Osteocyte (in vitro differentiated cells): ENCODE data around the gene STARD13. TPM values are rescaled to one million over a fixed set of nuclear protein-coding genes. Genes with fewer than 3 reads are reported as not detected.
A peak's percentile ranks its signal among the peaks of the same experiment; 100 is the strongest.

Experiments
- DNase-seq: peaks from one replicate; pipeline ENCODE4 v3.0.0; 2021; ENCODE audit warnings: mixed read lengths; ENCODE audit not compliant: unreplicated experiment; ENCODE audit errors: extremely low spot score
- H3K27ac Mint-ChIP-seq: one replicate; pipeline ENCODE4 v1.8.0; 2021; ENCODE audit warnings: mild to moderate bottlenecking, mixed read lengths; ENCODE audit not compliant: unreplicated experiment
- H3K27me3 Mint-ChIP-seq: one replicate; pipeline ENCODE4 v1.8.0; 2021; ENCODE audit warnings: mixed read lengths; ENCODE audit not compliant: unreplicated experiment
- H3K36me3 Mint-ChIP-seq: one replicate; pipeline ENCODE4 v1.8.0; 2021; ENCODE audit warnings: mixed read lengths; ENCODE audit not compliant: unreplicated experiment
- H3K4me1 Mint-ChIP-seq: one replicate; pipeline ENCODE4 v1.8.0; 2021; ENCODE audit warnings: mixed read lengths; ENCODE audit not compliant: unreplicated experiment
- H3K4me3 Mint-ChIP-seq: one replicate; pipeline ENCODE4 v1.8.0; 2021; ENCODE audit warnings: mild to moderate bottlenecking, moderate library complexity, mixed read lengths; ENCODE audit not compliant: unreplicated experiment
- H3K9me3 Mint-ChIP-seq: one replicate; pipeline ENCODE4 v1.8.0; 2021; ENCODE audit warnings: mixed read lengths; ENCODE audit not compliant: unreplicated experiment
- CTCF ChIP-seq: fragments of 200-600 bp; sonication (generic); IDR thresholded peaks from 2 replicates; pipeline ENCODE4 v1.5.0; 2021; ENCODE audit warnings: antibody characterized with exemption, mild to moderate bottlenecking, moderate library complexity
- total RNA-seq: library from RNA; stranded (reverse); gene quantifications from 2 replicates; pipeline ENCODE4 v1.2.1, GENCODE V29; 2021

The STARD13 gene
- total RNA-seq, 1 donor from 2014 or later = 72.0 TPM

DNA sequence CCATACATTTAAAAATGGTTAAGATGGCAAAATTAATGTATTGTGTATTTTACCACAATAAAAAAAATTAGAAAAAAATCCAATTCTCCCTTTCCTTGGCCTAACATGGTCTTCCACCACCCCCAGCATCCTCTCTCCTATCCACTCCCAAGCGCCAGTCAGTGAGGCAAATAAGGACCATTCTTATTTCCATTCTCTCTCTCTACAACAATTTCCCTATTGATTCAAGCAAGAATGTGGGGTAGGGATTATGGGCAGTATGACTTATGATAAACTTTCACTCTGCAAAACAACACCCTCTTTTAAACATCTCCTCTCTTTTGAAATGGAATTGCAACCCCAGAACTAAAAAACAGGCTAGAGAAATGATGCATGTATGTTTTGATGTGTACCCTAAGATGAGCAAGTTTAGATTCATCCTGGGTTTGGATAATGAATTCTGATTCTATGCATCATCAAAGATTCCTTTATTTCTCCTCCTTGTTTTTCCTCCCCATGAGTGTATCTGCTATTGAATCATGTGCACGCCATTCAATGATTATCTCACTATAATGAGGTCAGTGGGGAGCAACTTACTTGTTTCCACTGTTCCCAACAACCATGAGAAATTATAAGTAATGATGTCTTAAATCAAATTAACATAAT is 3.5 kb downstream of the STARD13 start:
- peaks cover 21% of the 10 kb centered on the region for H3K36me3 Mint-ChIP-seq
- no peak for DNase-seq
- no peaks in the 10 kb centered on the region for H3K27me3 Mint-ChIP-seq
- no peak for TF ChIP-seq CTCF
- H3K27ac Mint-ChIP-seq = peak overlapping the region; percentile 99
- peaks cover 73% of the 10 kb centered on the region for H3K4me1 Mint-ChIP-seq
- H3K9me3 Mint-ChIP-seq = no peaks in the 10 kb centered on the region
- H3K4me3 Mint-ChIP-seq = peak overlapping the region; percentile 65

DNA sequence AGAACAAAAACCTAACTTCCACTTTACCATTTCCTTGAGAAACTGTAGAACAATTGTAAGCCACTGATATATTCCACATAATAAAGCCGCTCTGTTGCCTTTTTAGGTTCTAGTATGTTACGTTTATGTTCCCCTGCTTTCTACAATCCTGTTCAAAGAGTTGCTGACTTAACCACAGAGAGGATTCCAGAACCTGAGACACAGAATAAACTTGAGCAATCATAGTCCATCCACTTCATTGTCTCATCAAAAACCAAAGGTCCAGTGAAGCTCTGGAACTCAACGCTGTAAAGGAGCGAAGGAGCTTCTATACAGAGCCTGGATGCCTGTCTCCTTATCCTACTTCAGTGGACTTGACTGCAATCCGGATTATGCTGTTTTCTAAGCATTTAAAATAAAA is 4.6 kb downstream of the STARD13 start:
- peak overlapping the region; percentile 42 for H3K4me3 Mint-ChIP-seq
- H3K36me3 Mint-ChIP-seq = peaks cover 29% of the 10 kb centered on the region
- TF ChIP-seq CTCF = no peak
- no peaks in the 10 kb centered on the region for H3K9me3 Mint-ChIP-seq
- peaks cover 78% of the 10 kb centered on the region for H3K4me1 Mint-ChIP-seq
- DNase-seq = no peak
- peak overlapping the region; percentile 92 for H3K27ac Mint-ChIP-seq
- no peaks in the 10 kb centered on the region for H3K27me3 Mint-ChIP-seq

GRCh38 chr13:33280279-33280905 is 5.2 kb downstream of the STARD13 start:
- H3K4me3 Mint-ChIP-seq = peak overlapping the region; percentile 45
- no peaks in the 10 kb centered on the region for H3K27me3 Mint-ChIP-seq
- H3K36me3 Mint-ChIP-seq = peaks cover 33% of the 10 kb centered on the region
- H3K4me1 Mint-ChIP-seq = peaks cover 79% of the 10 kb centered on the region
- DNase-seq = no peak
- H3K9me3 Mint-ChIP-seq = peaks cover 1% of the 10 kb centered on the region
- peak overlapping the region; percentile 92 for H3K27ac Mint-ChIP-seq
- no peak for TF ChIP-seq CTCF

DNA sequence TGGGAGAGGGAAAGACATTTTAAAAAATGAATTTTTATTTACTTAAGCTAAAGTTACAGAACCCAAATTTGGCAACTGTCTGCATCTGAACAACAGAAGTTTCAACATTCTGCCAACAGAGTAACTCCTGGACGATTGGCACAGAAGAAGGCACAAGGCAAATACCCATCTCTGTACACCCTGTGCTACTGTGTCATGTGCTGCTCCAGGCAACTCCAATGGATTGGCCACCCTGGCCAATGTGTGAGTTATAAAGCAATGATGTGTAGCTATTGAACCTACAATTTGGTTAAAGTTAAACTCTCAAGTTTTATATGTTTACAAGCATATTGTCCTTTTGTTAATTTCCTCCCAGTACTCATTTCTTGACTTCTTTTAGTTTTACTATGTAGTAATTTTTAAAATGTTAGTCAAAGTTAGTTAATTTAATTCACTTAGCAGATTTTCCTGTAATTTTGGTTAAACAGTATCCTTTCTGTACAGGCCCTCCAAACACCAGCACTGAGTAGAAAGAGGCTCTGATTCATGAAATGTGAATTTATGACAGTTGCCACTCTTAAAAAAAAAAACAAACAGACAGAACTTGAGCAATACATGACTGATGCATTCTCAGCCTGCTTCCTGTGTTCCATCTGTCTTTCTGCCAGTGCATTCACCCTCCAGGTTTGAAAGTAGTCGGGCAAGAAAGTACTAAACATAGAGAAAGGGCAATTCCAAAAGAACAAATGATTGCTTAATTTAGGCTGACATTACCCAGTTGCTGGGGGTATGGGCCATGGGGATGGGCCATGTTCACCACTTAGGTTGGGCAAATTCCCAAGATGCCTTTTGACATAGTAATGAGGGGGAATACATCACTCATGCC is 5.9 kb downstream of the STARD13 start:
- peaks cover 35% of the 10 kb centered on the region for H3K36me3 Mint-ChIP-seq
- no peaks in the 10 kb centered on the region for H3K27me3 Mint-ChIP-seq
- no peak for DNase-seq
- TF ChIP-seq CTCF = no peak
- H3K27ac Mint-ChIP-seq = peak overlapping the region; percentile 92
- peak overlapping the region; percentile 45 for H3K4me3 Mint-ChIP-seq
- H3K4me1 Mint-ChIP-seq = peaks cover 86% of the 10 kb centered on the region
- H3K9me3 Mint-ChIP-seq = peaks cover 3% of the 10 kb centered on the region

DNA sequence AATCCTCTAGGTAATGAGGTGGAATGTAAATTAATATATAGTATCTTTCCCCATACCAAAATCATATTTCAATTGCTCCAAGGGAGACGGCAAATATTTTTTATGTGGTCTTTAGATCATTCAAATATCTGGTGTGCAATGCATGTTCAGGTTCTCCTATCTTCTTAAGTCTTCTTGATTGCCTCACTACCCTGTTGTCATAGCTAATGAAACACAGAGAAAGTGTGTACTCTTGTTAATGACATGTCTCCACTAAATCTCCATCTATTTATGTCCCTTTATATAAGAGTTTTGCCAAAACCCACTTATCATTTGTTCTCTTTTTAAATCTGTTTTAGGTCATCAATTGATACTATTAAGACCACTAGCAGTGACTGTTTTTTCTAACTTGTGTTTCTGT is 6.6 kb downstream of the STARD13 start:
- peak overlapping the region; percentile 92 for H3K27ac Mint-ChIP-seq

More for the DNA sequence above, 6.6 kb downstream of the STARD13 start:
- Mint-ChIP-seq H3K4me3 (no peak overlapping the region), H3K36me3 (peaks cover 40% of the 10 kb centered on the region), H3K4me1 (peaks cover 92% of the 10 kb centered on the region), H3K27me3 (no peaks in the 10 kb centered on the region), H3K9me3 (peaks cover 3% of the 10 kb centered on the region)
- DNase-seq = no peak
- no peak for TF ChIP-seq CTCF
